Central memory CD4-positive, alpha-beta T cell (primary cell): ENCODE data around the gene ACVR1B.
A peak's percentile ranks its signal among the peaks of the same experiment; 100 is the strongest.

Experiments
- DNase-seq: peaks from one replicate; pipeline ENCODE4 v3.0.0; 2022

Gene ACVR1B

DNA sequence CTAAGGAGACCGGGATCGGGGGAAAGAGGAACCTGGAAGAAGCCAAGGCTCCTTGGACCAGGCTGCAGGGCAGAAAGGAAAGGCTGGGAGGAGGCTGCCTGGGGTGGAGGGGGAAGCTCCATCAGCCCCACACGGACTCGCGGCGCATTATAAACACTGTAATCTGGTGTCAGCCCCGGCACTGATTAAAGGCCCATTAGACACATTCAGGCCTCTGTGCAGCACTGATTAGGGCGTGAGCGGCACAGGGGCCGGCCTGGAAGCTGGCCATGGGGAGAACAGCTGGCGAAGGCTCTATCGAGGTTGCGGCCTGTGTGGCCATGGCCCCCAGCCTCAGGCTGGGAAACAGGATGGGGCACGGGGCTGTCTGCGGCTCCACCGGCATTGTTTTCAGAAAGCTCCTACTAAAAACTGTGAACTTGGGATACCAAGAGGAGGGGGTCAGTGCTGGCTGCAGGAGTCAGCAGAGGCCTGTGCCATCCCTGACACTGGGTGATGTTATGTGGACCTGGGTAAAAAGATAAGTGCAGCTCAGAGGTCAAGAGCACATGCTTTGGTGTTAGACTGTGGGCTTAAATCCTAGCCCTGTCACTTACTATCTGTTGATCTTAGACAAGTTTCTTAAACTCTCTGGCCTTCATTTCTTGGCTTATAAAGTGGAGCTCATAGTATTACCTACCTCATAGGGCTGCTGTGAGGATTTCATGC, 33.6 kb upstream of the ACVR1B start:
- DNase-seq: no peak

DNA sequence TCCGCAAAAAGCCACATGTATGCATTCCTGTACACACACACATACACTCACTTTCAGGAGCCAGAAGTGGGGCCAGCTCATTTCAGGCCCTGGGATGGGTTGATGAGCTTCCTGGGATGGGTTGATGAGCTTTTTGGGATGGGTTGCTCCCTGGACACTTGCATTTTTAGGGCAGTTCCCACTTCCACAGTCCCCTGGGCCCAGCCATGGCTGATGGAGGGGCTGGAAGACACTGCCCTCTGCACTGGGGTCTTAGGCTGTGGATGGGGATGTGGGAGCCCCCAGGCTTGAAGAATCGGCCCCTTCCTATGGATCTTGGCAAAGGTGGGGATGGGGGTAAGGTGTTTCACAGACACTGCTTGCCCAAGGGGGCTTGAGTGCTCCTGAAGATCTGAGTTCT, 31.5 kb upstream of the ACVR1B start:
- no peak for DNase-seq

DNA sequence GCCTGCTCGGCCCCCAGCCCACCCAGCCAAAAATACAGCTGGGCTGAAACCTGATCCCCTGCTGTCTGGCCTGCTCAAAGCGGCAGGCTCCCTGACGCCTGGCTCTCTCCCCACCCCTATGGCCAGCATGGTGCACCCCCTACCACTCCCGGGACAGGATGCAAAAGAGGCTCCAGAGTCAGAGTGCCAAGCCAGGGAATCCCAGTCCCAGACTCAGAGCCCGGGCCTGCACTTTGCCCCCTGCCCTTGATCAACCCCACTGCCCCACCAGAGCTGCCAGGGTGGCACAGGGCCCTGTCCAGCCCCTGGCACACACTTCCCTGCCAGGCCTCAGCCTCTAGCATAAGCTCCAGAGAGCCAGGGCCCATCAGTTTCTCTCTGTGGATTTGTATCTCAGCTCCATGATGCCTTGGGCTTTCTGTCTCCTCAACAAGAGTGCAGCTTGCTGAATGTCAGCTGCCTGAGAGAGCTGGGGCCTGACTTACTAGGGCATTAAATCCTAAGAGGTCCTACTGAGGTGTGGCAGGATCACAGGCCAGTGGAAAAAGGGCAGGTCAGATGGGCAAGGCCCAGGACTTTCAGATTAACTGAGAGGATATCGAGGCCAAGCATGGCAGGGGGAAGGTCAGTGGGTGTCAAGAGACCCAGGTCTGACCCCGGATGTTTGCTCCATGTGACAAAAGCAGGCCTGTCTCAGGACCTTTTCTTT, 30.3 kb upstream of the ACVR1B start:
- no peak for DNase-seq

DNA sequence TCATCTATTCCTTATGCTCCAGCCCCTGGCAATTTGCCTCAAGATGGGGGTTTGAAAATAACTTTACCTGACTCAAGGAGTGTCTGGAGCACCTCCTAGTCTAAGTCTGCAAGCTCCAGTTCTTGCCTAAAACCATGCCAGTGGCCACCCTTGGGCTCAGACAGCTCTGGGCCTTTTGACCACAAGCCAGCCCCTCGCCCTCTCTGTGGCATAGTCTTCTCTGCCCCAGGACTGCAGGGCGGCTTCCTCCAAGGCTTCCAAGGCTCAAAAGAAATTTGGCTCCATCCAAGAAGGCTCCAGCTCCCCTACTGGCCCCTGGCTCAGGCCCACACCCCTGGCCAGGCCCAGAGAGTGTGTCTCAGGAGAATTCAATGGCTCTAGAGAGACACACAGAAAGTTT, 29.4 kb upstream of the ACVR1B start:
- DNase-seq: no peak

DNA sequence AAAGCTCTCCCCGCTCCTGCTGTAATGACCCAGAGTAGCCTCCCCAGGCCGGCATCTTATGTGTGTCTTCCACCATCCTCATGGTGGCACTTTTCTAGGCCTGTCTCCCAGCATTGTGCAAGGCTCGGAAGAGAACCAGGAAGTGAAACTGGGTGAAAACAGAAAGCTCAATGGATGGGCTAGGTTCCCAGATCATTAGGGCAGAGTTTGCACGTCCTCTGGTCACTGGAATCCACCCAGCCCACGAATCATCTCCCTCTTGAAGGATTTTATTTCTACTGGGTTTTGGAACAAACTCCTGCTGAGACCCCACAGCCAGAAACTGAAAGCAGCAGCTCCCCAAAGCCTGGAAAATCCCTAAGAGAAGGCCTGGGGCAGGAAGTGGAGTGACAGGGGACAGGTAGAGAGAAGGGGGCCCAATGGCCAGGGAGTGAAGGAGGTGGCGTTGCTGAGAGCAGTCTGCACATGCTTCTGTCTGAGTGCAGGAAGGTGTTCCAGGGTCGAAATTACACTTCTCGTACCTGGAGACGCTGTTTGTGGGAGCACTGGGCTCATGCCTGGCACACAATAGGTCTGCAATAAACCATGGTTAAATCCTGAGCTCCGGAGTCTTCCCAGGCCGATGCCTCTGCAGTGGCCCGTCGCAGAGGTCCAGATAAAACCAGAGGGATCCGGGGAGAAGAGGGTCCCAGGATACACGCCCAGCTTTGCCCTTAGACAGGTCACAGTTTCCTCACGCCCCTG, 28.6 kb upstream of the ACVR1B start:
- DNase-seq: no peak

DNA sequence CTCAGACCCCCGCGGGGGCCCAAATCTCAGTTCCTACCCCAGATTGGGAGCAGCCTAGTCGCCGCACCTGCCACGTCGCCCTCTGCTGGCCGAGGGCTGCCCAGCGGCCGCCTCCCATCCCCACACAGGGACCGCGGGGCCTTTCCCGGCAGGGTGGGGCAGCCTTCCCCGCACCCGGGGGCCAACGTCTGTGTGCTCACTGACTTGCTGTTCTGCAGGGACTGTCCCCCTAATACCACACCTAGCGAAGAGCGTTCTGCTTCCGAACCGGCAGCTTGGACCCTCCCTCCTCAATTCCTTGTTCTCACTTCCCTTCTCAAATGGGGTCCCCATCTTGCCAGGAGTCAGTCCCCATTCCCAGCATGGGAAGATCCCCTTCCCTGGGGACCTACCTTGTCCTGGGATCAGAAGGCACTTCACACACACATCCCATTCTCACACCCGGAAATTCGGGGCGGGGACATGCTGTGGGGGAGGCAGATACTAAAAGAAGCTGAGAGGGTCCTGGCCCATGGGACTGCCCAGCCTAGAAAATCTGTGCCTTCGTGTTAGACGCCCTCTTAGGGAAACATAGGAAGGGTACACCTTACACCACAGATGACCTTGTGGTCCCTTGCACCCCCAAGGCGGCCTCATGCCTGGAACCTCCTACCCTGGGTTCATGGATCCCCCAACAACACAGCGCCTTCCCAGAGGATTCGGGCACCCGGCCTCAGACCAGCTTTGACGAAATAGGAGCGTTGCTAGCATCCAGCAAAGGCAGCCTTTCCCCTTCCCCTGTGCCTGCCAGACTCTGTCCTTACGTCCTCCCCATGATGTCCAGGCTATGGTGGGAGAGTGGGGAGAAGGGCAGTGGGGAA, 27.8 kb upstream of the ACVR1B start:
- peak; percentile 27 for DNase-seq

DNA sequence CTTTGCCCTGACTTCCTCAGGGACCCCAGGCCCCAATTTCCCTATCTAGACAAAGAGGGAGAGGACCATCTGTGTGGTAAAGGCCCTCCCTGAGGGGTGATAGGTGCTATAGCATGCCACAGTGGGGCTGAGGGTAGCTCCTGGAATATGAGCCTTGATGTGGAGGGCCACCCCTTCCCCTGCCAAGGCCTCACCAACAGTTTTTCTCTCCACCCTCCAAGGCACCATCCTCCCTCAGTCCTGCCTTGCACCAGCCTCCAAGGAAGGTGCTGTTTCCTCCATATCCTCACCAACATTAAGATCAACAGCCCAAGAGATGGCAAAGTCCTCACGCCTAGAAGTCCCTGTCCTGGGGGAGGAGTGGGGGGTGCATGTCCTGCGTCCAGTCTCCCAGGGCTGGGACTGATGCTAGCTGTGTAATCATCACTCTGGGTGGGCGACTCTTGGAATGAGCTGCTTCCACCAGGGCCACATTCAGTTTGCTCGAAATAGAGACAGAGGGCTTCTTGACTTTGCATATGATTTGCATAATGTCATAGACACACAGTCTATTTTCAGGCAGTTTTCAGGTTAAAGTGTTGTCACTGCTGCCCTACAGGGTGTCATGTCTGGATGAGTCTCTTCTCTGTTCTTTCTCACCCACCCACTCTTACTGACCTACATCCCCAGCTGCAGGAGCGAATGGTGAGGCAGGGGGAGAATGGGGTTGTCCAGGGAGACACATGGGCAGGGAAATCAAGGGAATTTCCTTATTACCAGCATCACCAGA, 26.8 kb upstream of the ACVR1B start:
- DNase-seq: no peak

DNA sequence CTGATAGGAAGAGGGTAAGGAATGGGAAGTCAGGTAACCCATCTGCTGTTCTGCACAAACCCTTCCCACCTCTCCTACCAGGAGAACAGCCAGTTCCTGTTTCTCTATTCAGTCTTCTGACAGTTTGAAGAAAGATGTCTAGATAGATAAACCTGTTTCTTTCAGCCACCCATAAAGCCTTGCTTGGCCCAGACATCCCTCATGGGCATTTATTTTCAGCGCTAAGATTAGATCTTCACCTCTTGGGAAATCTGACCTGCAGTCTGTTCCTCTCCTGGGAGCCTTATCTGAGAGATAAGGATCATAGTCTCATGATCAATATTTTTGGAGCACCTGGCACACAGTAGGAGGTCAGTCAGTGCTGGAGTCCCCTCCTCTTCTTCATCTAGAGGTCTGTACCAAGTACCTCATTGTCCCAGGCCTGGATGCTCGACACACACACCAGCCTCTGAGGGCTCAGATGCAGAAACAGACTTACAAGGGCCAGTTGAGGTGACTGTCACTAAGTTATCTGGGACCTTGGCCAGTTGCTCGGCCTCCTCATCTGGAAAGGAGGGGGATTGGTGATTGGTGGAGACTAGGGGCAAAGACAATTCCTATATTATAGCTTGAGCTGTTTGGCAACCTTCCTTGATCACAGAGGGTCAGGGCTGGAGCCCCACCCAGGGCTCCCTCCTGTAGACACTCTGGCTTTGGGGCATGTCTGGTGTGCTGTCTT, 26.0 kb upstream of the ACVR1B start:
- DNase-seq: no peak

DNA sequence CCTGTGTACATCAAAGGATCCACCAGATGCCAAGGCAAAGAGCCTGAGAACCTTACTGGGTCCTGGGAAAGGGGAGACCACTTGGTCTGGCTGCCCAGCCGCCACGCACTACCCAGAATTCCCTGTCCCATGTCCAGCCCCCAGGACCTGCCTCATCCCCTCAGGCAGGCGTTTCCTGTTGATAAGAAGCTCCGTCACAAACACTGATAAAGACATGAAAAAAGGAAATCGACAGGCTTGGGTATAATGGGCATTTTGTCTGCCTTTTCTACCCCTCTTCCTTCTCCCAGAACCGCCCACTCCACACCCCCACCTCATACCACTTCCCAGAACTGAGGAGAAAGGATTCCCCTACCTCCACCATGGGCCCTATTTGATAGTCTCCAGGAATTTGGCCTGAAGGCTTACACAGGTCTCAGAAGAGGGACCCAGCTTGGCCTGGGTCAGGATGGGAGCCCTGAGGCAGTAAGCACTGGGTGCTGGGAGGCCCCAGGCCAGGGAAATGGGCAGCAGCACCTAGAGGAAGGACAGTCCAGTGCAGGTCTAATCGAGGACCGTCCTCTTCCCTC, 25.4 kb upstream of the ACVR1B start:
- DNase-seq: no peak

DNA sequence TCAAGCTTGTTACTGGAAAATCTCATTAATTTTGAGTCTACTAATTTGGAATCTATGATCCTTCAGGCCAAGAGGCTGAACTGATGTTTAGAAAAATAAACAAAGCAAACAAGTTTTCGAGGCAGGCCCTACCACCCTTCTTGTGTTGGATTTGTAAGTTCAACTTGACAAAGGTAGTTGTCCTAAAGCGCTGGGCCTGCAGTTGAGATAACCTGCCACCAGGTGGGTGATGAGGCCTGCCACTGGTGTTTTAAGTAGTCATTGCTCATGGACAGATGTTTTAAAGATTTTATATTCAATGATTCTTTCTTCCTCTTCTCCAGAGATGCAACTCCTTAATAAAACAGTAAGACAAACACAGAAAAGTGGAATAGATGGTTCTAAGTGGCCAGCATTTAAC, 24.8 kb upstream of the ACVR1B start:
- no peak for DNase-seq

DNA sequence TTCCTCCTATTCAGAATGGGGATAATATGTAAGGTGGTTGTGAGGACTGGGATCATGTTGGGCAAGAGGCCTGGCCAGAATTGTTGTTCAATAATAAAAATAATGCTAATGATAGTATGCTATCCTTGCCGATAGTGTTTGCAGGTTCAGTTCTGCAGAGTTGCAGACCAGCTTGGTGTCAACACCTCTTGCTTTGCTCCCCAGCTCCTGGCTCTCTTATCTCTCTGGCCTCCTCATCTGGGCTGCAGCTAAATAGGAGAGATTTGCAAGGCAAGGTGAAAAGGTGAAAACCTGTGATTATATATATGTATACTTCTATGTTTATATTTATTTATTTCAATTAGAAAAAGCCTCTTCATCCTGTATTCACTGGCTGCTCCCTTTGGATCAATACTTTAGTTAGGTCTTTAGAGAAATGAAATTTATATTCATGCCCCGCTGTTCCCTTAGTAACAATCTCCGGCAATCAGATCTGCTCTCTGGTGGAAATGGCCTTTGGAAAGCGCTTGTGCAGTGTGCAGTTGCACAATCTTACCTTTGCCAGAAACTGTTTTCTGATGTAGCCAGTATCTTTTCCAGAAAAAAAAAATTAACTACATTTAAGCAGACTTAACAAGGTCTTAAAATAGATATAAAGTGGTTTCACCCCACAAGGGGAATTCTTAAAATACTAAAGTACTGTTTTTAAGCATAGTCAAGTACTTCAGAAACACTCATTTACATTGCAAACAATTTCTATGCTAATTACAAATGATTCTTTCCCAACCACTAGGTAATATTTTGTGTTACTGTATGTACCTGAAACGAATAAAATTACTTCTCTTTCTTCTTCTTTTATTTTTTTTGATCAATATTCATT, 19.1 kb upstream of the ACVR1B start:
- DNase-seq: no peak

DNA sequence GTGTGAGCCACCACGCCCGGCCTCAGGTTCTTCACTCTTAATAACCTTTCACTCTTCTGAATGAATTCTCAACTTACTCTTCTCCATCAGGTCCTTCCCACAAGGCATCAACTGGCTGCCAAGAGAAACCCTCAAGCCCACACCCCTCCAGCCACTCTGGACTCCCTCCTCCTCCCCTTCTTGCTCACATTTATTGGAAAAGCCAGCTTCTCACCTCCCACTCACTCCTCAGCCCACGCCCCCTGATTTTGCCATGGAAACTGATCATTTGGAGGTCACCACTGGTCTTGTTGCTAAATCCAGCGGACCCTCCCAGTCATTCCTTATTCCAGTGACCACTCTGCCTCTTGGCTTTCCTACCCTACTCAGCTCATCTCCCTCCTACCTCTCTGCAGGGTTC, 17.4 kb upstream of the ACVR1B start:
- DNase-seq: no peak

DNA sequence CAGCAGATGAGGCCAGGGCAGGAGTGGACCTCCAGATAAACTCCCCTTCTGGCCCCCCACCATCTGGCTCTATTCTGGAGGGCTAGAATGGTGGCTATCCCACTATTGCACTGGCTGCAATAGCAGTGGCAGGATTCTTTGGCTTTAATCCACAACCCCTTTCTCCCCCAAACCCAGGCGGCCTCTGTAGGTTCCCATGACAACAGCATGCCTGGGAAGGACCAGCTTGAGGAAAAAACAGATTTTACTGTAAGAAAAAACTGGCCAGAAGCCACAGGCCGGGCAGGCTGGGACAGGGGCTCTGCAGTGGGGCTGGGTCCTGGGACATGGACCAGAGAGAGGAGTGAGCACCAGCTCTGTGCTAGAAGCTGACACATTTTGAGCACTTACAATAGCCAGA, 13.6 kb upstream of the ACVR1B start:
- DNase-seq: no peak

DNA sequence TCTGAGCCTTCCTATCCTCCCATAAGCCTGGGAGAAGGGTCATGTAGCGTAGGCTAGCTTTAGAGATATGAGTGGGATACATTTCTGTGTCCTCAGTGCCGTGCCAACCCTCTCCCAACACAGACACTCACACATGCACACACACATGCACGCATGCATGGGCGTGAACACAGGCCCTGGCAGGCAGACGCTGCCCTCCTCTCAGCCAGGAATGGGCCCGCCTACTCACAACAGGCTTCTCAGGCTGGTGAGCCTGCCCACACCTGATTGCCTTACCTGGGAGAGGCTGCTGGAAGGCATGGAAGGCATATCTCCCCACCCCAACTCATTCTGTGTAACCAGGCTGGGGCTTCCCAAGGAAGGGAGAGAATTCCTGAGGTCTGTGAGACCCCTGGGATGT, 12.8 kb upstream of the ACVR1B start:
- DNase-seq: no peak

DNA sequence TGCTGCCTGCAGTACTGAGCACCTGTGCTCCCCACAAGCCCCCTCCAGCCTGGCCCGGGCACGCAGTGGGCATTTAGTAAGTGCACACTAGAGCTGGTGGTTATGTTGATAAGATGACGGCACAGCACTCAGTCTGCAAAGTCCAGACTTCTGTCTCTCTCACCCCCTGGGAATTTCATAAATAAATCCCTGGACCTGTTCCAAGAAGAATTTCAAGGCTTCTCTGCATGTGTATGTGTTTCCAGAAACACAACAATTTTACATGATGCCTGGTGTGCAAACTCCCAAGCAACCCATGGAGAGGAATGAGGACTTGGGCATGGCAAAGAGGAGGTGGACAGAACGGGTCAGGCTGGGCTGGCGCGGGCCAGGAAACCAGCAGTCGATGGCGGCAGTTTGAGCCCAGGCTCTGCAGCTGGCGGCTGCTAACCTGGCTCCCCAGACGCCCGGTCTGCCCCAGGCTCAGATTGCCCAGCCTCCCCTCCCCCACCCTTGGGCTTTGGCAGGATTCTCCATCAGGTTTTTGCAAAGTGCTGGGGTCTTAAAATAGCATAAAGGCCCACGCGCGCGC, 10.4 kb upstream of the ACVR1B start:
- no peak for DNase-seq

DNA sequence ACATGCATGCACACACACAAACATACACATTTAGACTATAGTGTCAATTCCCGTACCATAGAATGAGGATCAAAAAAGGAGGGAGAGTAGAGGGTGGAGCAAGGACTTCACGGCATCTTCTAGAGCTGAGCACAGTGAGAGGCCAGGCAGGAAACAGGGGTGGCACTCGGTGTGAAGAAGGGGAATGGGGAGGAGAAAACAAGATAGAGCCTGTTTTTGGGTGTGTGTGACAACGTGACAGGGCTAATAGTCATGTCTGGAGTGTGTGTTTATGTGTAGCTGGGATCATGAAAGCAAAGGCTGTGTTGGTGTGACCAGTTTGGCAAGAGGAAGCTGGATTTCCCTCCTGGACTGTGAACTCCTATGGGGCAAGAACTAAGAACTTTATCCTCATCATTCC, 9.9 kb upstream of the ACVR1B start:
- DNase-seq: no peak

DNA sequence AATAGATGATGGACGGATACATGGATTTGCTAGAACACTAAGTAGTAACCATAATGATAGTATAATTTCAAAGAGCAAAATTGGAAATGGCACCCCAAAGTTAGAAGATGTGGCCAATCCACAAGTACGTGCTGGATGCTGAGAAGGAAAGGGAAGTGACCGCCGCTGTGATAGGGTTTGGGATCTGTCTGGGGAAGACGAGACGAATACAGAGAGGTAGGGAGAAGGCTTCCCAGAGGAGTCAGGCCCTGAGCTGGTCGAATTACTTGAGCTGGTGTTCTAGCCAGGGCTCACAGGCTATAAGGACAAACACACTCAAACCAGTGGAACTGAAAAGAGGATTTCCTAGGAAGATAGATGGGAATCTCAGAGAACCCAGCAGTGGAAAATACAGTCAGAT, 9.4 kb upstream of the ACVR1B start:
- no peak for DNase-seq

DNA sequence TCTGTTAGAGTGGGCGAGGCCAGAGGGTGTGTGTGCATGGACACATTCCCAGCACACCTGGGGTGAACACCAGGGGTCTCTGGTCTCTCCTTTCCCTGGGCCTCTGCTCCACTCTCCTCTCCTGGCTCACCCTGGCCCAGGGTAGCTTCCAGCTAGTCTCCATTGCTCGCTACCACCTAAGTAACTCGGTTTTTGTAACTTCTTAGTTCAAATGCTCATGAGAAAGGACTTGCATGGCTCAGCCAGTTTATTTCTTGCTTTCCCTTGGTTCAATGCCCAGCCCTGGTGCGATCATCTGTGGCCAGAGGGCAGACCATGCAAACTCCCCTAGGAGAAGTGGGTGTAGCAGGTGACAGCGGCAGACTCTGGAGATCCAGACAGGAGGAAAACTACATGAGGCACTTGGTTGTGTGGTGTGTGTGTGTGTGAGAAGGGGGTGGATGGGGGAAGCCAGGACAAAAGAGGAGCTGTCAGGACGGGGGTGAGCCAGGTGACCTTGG, 8.9 kb upstream of the ACVR1B start:
- DNase-seq: no peak

DNA sequence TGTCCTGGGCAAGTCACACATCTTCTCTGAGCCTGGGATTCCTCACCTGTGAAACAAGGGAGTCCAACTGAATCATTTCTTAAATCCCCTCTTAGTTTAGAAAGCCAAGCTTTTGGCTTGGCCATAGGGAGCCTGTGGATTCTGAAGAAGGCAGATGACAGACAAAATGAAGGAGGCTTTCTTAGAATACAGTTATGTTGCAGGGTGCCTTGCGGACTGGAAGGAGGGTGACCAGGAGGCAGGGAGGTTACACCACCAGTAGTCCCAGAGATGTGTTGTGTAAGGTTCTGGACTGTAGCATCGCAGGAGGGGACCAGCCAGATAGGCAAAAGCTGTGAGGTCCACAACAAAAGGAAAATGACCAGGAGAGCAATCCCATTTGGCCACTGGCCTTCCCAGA, 8.2 kb upstream of the ACVR1B start:
- DNase-seq: no peak
